ENCODE results near the gene SF3B4.
"Not testable (repeated sequence)": the region's sequence is repeated elsewhere in the genome, so short reads cannot be mapped to it uniquely, and the experiment has no call there.

Gene SF3B4

GRCh38 chr1:149887456-149888246, 40.0 kb downstream of the SF3B4 start:
- DNase-seq, result peak; percentile 88

DNA sequence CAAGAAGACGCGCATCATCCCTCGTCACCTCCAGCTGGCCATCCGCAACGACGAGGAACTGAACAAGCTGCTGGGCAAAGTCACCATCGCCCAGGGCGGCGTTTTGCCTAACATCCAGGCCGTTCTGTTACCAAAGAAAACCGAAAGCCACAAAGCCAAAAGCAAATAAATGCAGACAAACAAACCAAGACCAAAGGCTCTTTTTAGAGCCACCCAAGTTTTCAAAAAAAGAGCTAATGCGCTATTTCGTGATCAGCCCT, 40.5 kb downstream of the SF3B4 start:
- DNase-seq, result not testable (repeated sequence)

- DNase-seq, result peak; percentile 93
These were observed 41.0 kb downstream of the SF3B4 start for GRCh38 chr1:149886396-149887195.

DNA sequence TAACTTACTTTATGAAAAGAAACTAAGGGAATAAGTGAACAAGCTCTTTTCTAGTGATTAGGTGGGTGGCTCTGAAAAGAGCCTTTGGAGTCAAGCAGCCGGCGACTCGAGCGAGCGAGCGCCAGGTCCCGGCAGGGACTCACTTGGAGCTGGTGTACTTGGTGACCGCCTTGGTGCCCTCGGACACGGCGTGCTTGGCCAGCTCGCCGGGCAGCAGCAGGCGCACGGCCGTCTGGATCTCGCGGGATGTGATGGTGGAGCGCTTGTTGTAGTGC, 41.5 kb downstream of the SF3B4 start:
- DNase-seq, result not testable (repeated sequence)

- peak; percentile 89 for DNase-seq
These were observed 42.1 kb downstream of the SF3B4 start for GRCh38 chr1:149885339-149886120.

- DNase-seq, result no peak
These were observed 42.9 kb downstream of the SF3B4 start for GRCh38 chr1:149884433-149885338.

GRCh38 chr1:149883598-149884247, 43.9 kb downstream of the SF3B4 start:
- no peak for DNase-seq

GRCh38 chr1:149881876-149882275, 45.7 kb downstream of the SF3B4 start:
- no peak for DNase-seq

GRCh38 chr1:149879556-149879955, 48.0 kb downstream of the SF3B4 start:
- no peak for DNase-seq

DNA sequence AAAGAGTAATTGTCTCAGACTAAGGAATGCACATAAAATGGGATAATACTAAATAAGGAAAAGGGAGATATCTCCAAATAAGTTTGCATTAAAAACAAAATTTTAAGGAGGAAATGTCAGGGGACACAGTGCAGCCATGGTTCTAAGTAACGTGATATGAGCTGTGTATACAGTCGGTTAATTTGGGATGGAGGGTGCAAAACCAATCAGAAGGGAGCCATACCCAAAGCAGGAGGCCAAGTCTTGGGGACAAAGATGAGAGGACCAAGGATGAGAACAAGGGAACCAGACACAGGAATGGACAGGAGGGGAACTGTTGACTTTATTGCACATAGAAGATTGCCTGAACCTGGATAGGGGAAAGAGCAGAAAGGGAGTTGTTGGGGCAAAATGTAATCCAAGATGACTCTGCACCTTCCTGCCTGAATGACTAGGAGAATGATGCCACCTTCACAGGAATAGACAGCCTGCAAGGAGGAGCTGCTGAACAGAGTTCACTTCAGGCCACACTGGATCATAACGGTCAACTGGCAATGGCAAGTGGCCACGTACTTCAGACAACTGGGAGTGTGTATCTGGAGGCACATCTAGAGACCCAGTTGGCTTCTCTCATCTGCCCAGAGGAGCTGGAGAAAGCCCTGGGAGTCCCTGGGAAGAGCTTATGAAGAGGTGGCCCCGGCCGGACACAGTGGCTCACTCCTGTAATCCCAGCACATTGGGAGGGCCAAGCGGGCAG, 50.2 kb downstream of the SF3B4 start:
- no peak for DNase-seq
